H9 (cell line): ENCODE measurements around the gene ZRANB1. TPM values are rescaled to one million over a fixed set of nuclear protein-coding genes. Genes with fewer than 3 reads are reported as not detected.
A peak's percentile ranks its signal among the peaks of the same experiment; 100 is the strongest.

ENCODE experiments used
- DNase-seq: peaks from one replicate; pipeline ENCODE4 v3.0.0-alpha.2; 2017
- H2AFZ ChIP-seq: one replicate; pipeline ENCODE4 v1.6.1; 2013; ENCODE audit warnings: mild to moderate bottlenecking, low read length, control low read depth, moderate library complexity
- H2AK5ac ChIP-seq: 2 replicates; pipeline ENCODE4 v1.6.1; 2013; ENCODE audit warnings: low read length, control low read depth, mixed read lengths; ENCODE audit not compliant: insufficient read length
- H2BK120ac ChIP-seq: one replicate; pipeline ENCODE4 v1.6.1; 2013; ENCODE audit warnings: low read depth, mild to moderate bottlenecking, low read length, control low read depth, inconsistent platforms; ENCODE audit not compliant: poor library complexity, severe bottlenecking
- H2BK12ac ChIP-seq: 2 replicates; pipeline ENCODE4 v1.6.1; 2013; ENCODE audit warnings: low read length, control low read depth, mixed read lengths, low read depth; ENCODE audit not compliant: insufficient read length
- H2BK15ac ChIP-seq: 2 replicates; pipeline ENCODE4 v1.6.1; 2013; ENCODE audit warnings: low read depth, low read length, control low read depth
- H2BK20ac ChIP-seq: one replicate; pipeline ENCODE4 v1.6.1; 2013; ENCODE audit warnings: low read depth, mild to moderate bottlenecking, low read length, control low read depth, inconsistent platforms; ENCODE audit not compliant: poor library complexity, severe bottlenecking
- H2BK5ac ChIP-seq: 2 replicates; pipeline ENCODE4 v1.6.1; 2013; ENCODE audit warnings: low read length, control low read depth, mixed read lengths; ENCODE audit not compliant: insufficient read length
- H3K14ac ChIP-seq: 2 replicates; pipeline ENCODE4 v1.6.1; 2013; ENCODE audit warnings: low read length, control low read depth; ENCODE audit not compliant: insufficient read depth
- H3K18ac ChIP-seq: 2 replicates; pipeline ENCODE4 v1.6.1; 2013; ENCODE audit warnings: low read depth, mild to moderate bottlenecking, mixed read lengths, low read length, control low read depth; ENCODE audit not compliant: insufficient read length
- H3K23ac ChIP-seq: 2 replicates; pipeline ENCODE4 v1.6.1; 2013; ENCODE audit warnings: low read length, control low read depth, mixed read lengths, low read depth; ENCODE audit not compliant: insufficient read length
- H3K23me2 ChIP-seq: 2 replicates; pipeline ENCODE4 v1.6.1; 2013; ENCODE audit warnings: low read depth, mild to moderate bottlenecking, mixed read lengths, low read length, control low read depth; ENCODE audit not compliant: insufficient read length, poor library complexity, severe bottlenecking
- H3K27ac ChIP-seq: 2 replicates; pipeline ENCODE4 v1.5.1; 2013; ENCODE audit warnings: low read length, control low read depth, mixed read lengths, low read depth; ENCODE audit not compliant: insufficient read length
- H3K27me3 ChIP-seq: 2 replicates; pipeline ENCODE4 v1.6.1; 2013; ENCODE audit warnings: low read length, control low read depth, inconsistent platforms; ENCODE audit not compliant: insufficient read depth
- H3K4ac ChIP-seq: 2 replicates; pipeline ENCODE4 v1.6.1; 2013; ENCODE audit warnings: low read depth, mild to moderate bottlenecking, control low read depth, inconsistent platforms, low read length, moderate library complexity
- H3K4me1 ChIP-seq: 2 replicates; pipeline ENCODE4 v1.6.1; 2013; ENCODE audit warnings: low read length, control low read depth, inconsistent platforms; ENCODE audit not compliant: insufficient read depth
- H3K4me2 ChIP-seq: 2 replicates; pipeline ENCODE4 v1.6.1; 2013; ENCODE audit warnings: low read length, control low read depth, mixed read lengths; ENCODE audit not compliant: insufficient read length, insufficient read depth
- H3K56ac ChIP-seq: 2 replicates; pipeline ENCODE4 v1.6.1; 2013; ENCODE audit warnings: low read depth, mild to moderate bottlenecking, mixed read lengths, low read length, control low read depth; ENCODE audit not compliant: insufficient read length
- H3K79me1 ChIP-seq: 2 replicates; pipeline ENCODE4 v1.6.1; 2013; ENCODE audit warnings: low read depth, mild to moderate bottlenecking, moderate library complexity, low read length, control low read depth, inconsistent platforms; ENCODE audit not compliant: insufficient read depth, poor library complexity, severe bottlenecking
- H3K79me2 ChIP-seq: 2 replicates; pipeline ENCODE4 v1.6.1; 2013; ENCODE audit warnings: low read length, control low read depth, inconsistent platforms; ENCODE audit not compliant: insufficient read depth
- H3K9ac ChIP-seq: 2 replicates; pipeline ENCODE4 v1.6.1; 2013; ENCODE audit warnings: low read length, control low read depth, mixed read lengths; ENCODE audit not compliant: insufficient read length; ENCODE audit errors: extremely low read depth
- H3K9me3 ChIP-seq: one replicate; pipeline ENCODE4 v1.6.1; 2013; ENCODE audit warnings: low read depth, low read length, inconsistent platforms; ENCODE audit not compliant: control insufficient read depth
- H3T11ph ChIP-seq: one replicate; pipeline ENCODE4 v1.6.1; 2013; ENCODE audit warnings: mild to moderate bottlenecking, low read length, control low read depth, inconsistent platforms
- H4K20me1 ChIP-seq: one replicate; pipeline ENCODE4 v1.6.1; 2013; ENCODE audit not compliant: control insufficient read depth, insufficient read length, insufficient read depth
- H4K5ac ChIP-seq: 2 replicates; pipeline ENCODE4 v1.6.1; 2013; ENCODE audit warnings: low read depth, mild to moderate bottlenecking, mixed read lengths, low read length, control low read depth; ENCODE audit not compliant: insufficient read length
- H4K8ac ChIP-seq: replicated peaks from 2 replicates; pipeline ENCODE4 v1.6.1; 2013; ENCODE audit warnings: low read length, control low read depth, mixed read lengths, low read depth; ENCODE audit not compliant: insufficient read length
- H4K91ac ChIP-seq: 2 replicates; pipeline ENCODE4 v1.6.1; 2013; ENCODE audit warnings: low read depth, mild to moderate bottlenecking, moderate library complexity, mixed read lengths, low read length, control low read depth; ENCODE audit not compliant: insufficient read length
- H3K27ac Mint-ChIP-seq, 3 experiments: 2 replicates in 2 of 3; 3 replicates in 1 of 3; pipeline ENCODE4 v1.8.0; 2020 to 2021; ENCODE audit warnings: mixed read lengths in 3 of 3, mild to moderate bottlenecking in 1 of 3, moderate library complexity in 1 of 3
- H3K27me3 Mint-ChIP-seq: 2 replicates; pipeline ENCODE4 v1.8.0; 2021; ENCODE audit warnings: low read depth, mild to moderate bottlenecking, moderate library complexity, mixed read lengths
- H3K36me3 Mint-ChIP-seq, 3 experiments: 2 replicates in 2 of 3; 3 replicates in 1 of 3; pipeline ENCODE4 v1.8.0; 2020 to 2021; ENCODE audit warnings: low read depth in 3 of 3, mixed read lengths in 3 of 3; ENCODE audit not compliant: insufficient read depth in 1 of 3
- H3K4me1 Mint-ChIP-seq, 2 experiments: 2 replicates each; pipeline ENCODE4 v1.8.0; 2020; ENCODE audit warnings: mixed read lengths in 2 of 2
- H3K4me3 Mint-ChIP-seq, 2 experiments: 2 replicates in 1 of 2; 3 replicates in 1 of 2; pipeline ENCODE4 v1.8.0; 2020 to 2021; ENCODE audit warnings: mild to moderate bottlenecking in 2 of 2, mixed read lengths in 2 of 2, moderate library complexity in 1 of 2
- H3K9me3 Mint-ChIP-seq, 2 experiments: 2 replicates in 1 of 2; 3 replicates in 1 of 2; pipeline ENCODE4 v1.8.0; 2020; ENCODE audit warnings: mild to moderate bottlenecking in 2 of 2, mixed read lengths in 2 of 2, moderate library complexity in 1 of 2
- WGBS: extraction: QIAGEN DNeasy Blood & Tissue Kit; methylation state at CpG from one replicate; pipeline ENCODE4 v1.1.7; 2013; ENCODE audit warnings: missing lambda C conversion rate, low lambda C conversion rate, mixed read lengths; ENCODE audit not compliant: insufficient read length; ENCODE audit errors: extremely low coverage; 5-methylcytosine and 5-hydroxymethylcytosine counted together
- total RNA-seq: library from RNA; stranded (reverse); gene quantifications from 2 replicates; pipeline ENCODE4 v1.2.1, GENCODE V29; 2021
- TF ChIP-seq, protein P1 (sequence below): fragments of 200-600 bp; sonication (generic); conservative IDR thresholded peaks from 3 replicates; pipeline ENCODE4 v1.8.0; 2021; ENCODE audit warnings: antibody characterized with exemption, mild to moderate bottlenecking

The ZRANB1 gene
- total RNA-seq, 1 experiment from 2014 or later: 17.4 TPM

- H3K4me3 Mint-ChIP-seq: no peak overlapping the region
- WGBS: no CpG with 5 or more reads among the region's 6 CpGs
- H3K4me1 Mint-ChIP-seq: no peaks in the 10 kb centered on the region
- H3K23me2 ChIP-seq: no peaks in the 10 kb centered on the region
- no peak overlapping the region for H2BK12ac ChIP-seq
- H3K4ac ChIP-seq: no peak overlapping the region
- TF ChIP-seq, protein P1, sequence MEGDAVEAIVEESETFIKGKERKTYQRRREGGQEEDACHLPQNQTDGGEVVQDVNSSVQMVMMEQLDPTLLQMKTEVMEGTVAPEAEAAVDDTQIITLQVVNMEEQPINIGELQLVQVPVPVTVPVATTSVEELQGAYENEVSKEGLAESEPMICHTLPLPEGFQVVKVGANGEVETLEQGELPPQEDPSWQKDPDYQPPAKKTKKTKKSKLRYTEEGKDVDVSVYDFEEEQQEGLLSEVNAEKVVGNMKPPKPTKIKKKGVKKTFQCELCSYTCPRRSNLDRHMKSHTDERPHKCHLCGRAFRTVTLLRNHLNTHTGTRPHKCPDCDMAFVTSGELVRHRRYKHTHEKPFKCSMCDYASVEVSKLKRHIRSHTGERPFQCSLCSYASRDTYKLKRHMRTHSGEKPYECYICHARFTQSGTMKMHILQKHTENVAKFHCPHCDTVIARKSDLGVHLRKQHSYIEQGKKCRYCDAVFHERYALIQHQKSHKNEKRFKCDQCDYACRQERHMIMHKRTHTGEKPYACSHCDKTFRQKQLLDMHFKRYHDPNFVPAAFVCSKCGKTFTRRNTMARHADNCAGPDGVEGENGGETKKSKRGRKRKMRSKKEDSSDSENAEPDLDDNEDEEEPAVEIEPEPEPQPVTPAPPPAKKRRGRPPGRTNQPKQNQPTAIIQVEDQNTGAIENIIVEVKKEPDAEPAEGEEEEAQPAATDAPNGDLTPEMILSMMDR: no peak
- H4K5ac ChIP-seq: no peak overlapping the region
- H3K4me2 ChIP-seq: no peak overlapping the region
- no peak for DNase-seq
- H2AFZ ChIP-seq: no peak overlapping the region
- no peaks in the 10 kb centered on the region for H3K27me3 ChIP-seq
- H3K18ac ChIP-seq: no peak overlapping the region
- H2BK120ac ChIP-seq: no peak overlapping the region
- no peak overlapping the region for H2BK20ac ChIP-seq
- no peak overlapping the region for H3T11ph ChIP-seq
- H2BK5ac ChIP-seq: no peak overlapping the region
- H3K36me3 Mint-ChIP-seq: peaks cover 8 to 61% (median 58%) of the 10 kb centered on the region in 3 experiments; a peak in 6 of 7 replicates
- no peak overlapping the region for H4K91ac ChIP-seq
- H4K20me1 ChIP-seq: no peaks in the 10 kb centered on the region
- no peak overlapping the region for H3K14ac ChIP-seq
- no peak overlapping the region for H2BK15ac ChIP-seq
- H2AK5ac ChIP-seq: no peak overlapping the region
- H3K23ac ChIP-seq: no peak overlapping the region
- H3K27me3 Mint-ChIP-seq: no peaks in the 10 kb centered on the region
- H3K27ac Mint-ChIP-seq: peak overlapping the region in 2 of 3 experiments; percentile 16 to 27; a peak in 3 of 7 replicates
- H3K9me3 ChIP-seq: no peaks in the 10 kb centered on the region
- H3K9ac ChIP-seq: no peak overlapping the region
- no peak overlapping the region for H3K27ac ChIP-seq
- no peak overlapping the region for H3K56ac ChIP-seq
- no peaks in the 10 kb centered on the region for H3K79me1 ChIP-seq
- H3K9me3 Mint-ChIP-seq: no peaks in the 10 kb centered on the region
- 0 out of 2 replicates have a peak, but pooled peaks cover under 1% of the 10 kb centered on the region for H3K79me2 ChIP-seq
- no peaks in the 10 kb centered on the region for H3K4me1 ChIP-seq
- no peak overlapping the region for H4K8ac ChIP-seq
Observed at GRCh38 chr10:124983321-124983720, 41.4 kb downstream of the ZRANB1 start.
